Endothelial cell (in vitro differentiated cells): ENCODE results near the gene DPYSL5. TPM values are rescaled to one million over a fixed set of nuclear protein-coding genes. Genes with fewer than 3 reads are reported as not detected.

Experiments
- DNase-seq: peaks from one replicate; pipeline ENCODE4 v3.0.0; 2021; ENCODE audit warnings: low spot score
- H3K27ac Mint-ChIP-seq: one replicate; pipeline ENCODE4 v1.8.0; 2021; ENCODE audit warnings: mixed read lengths, inconsistent platforms; ENCODE audit not compliant: unreplicated experiment
- H3K27me3 Mint-ChIP-seq: one replicate; pipeline ENCODE4 v1.8.0; 2021; ENCODE audit warnings: mild to moderate bottlenecking, moderate library complexity, mixed read lengths, inconsistent platforms; ENCODE audit not compliant: unreplicated experiment
- H3K36me3 Mint-ChIP-seq: one replicate; pipeline ENCODE4 v1.8.0; 2021; ENCODE audit warnings: mild to moderate bottlenecking, low read depth, mixed read lengths, inconsistent platforms; ENCODE audit not compliant: unreplicated experiment
- H3K4me1 Mint-ChIP-seq: one replicate; pipeline ENCODE4 v1.8.0; 2021; ENCODE audit warnings: mild to moderate bottlenecking, mixed read lengths, inconsistent platforms; ENCODE audit not compliant: unreplicated experiment
- H3K4me3 Mint-ChIP-seq: one replicate; pipeline ENCODE4 v1.8.0; 2021; ENCODE audit warnings: mild to moderate bottlenecking, mixed read lengths, inconsistent platforms; ENCODE audit not compliant: unreplicated experiment
- H3K9me3 Mint-ChIP-seq: one replicate; pipeline ENCODE4 v1.8.0; 2021; ENCODE audit warnings: mixed read lengths, inconsistent platforms; ENCODE audit not compliant: unreplicated experiment
- total RNA-seq: library from RNA; stranded (reverse); fragmentation: NEBNext Ultra II Directional; extraction: Animal tissue kit (Norgen Biotek cat#: 25700); gene quantifications from one replicate; pipeline ENCODE4 v1.2.1, GENCODE V29; 2021; ENCODE audit not compliant: unreplicated experiment
- TF ChIP-seq, protein P1 (sequence below): fragments of 200-600 bp; sonication (generic); IDR thresholded peaks from one replicate; pipeline ENCODE4 v1.5.0; 2021; ENCODE audit warnings: antibody characterized with exemption; ENCODE audit not compliant: unreplicated experiment

DPYSL5 gene
- total RNA-seq, 1 donor from 2014 or later, result 0.23 TPM

GRCh38 chr2:26898480-26899078 is 50.6 kb downstream of the DPYSL5 start:
- H3K36me3 Mint-ChIP-seq, result no peaks in the 10 kb centered on the region
- H3K4me3 Mint-ChIP-seq, result no peak overlapping the region
- TF ChIP-seq, protein P1, sequence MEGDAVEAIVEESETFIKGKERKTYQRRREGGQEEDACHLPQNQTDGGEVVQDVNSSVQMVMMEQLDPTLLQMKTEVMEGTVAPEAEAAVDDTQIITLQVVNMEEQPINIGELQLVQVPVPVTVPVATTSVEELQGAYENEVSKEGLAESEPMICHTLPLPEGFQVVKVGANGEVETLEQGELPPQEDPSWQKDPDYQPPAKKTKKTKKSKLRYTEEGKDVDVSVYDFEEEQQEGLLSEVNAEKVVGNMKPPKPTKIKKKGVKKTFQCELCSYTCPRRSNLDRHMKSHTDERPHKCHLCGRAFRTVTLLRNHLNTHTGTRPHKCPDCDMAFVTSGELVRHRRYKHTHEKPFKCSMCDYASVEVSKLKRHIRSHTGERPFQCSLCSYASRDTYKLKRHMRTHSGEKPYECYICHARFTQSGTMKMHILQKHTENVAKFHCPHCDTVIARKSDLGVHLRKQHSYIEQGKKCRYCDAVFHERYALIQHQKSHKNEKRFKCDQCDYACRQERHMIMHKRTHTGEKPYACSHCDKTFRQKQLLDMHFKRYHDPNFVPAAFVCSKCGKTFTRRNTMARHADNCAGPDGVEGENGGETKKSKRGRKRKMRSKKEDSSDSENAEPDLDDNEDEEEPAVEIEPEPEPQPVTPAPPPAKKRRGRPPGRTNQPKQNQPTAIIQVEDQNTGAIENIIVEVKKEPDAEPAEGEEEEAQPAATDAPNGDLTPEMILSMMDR, result no peak
- H3K4me1 Mint-ChIP-seq, result peaks cover 4% of the 10 kb centered on the region
- H3K27ac Mint-ChIP-seq, result no peak overlapping the region
- DNase-seq, result no peak
- H3K9me3 Mint-ChIP-seq, result no peaks in the 10 kb centered on the region
- H3K27me3 Mint-ChIP-seq, result peaks cover 10% of the 10 kb centered on the region

DNA sequence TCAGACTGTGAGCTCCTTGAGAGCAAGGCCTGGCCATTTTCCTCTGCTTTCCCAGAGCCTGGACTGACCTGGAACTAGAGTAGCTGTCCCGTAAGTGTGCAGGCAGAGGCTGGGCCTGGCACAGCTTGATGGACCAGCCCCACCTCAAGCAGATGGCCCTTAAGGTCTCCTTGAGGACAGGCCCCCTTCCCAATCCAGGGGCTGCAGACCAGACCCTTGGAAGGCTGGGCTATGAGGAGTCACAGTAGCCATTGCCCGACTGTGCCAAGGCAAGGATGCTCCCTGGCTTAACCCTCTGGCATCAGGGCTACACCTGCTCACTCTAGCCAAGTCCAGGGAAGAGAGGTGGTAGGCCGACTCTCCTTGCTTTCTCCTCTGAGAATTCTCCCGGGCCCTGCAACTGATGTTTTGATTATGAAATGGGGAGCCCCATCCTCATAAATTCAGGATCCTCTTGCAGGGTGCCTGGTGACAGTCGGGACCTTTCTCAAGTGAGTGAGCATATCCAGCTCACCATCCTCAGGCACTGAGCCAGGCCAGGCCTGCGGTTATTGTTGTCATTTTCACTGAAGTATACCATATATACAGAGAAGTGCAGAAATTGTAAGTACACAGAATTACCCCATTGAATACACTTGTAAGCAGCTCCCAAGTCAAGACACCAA is 51.7 kb downstream of the DPYSL5 start:
- TF ChIP-seq, protein P1, result no peak
- Mint-ChIP-seq H3K36me3 (no peaks in the 10 kb centered on the region), H3K4me3 (no peak overlapping the region), H3K9me3 (no peaks in the 10 kb centered on the region), H3K27ac (no peak overlapping the region), H3K27me3 (peaks cover 7% of the 10 kb centered on the region), H3K4me1 (peaks cover 4% of the 10 kb centered on the region)
- no peak for DNase-seq

DNA sequence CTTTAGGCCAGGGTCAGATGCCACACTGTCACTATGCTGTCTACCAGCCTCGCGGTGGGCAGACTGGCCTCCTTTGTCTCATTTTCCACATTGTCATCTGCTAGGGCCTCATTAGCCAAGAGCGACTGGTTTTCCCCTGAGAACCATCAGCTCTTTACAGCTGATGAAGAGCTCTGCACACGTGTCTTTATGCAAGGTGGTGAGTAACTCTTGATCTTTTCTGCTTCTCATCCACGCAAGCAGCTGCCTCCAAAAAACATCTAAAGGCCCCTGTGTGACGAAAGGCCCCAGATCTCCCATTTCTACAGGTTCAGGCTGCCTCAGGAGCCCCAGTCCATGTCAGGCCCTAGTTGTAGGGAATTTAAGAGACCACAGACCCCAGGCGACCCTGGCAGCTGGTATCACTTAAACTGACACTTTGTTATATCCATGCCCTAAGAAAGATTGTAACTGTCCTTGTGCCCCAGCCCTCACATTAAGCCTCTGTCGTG is 52.9 kb downstream of the DPYSL5 start:
- H3K27ac Mint-ChIP-seq, result no peak overlapping the region
- H3K4me3 Mint-ChIP-seq, result no peak overlapping the region
- H3K9me3 Mint-ChIP-seq, result no peaks in the 10 kb centered on the region
- H3K4me1 Mint-ChIP-seq, result peaks cover 4% of the 10 kb centered on the region
- H3K36me3 Mint-ChIP-seq, result no peaks in the 10 kb centered on the region
- TF ChIP-seq, protein P1, result no peak
- peaks cover 11% of the 10 kb centered on the region for H3K27me3 Mint-ChIP-seq
- no peak for DNase-seq

DNA sequence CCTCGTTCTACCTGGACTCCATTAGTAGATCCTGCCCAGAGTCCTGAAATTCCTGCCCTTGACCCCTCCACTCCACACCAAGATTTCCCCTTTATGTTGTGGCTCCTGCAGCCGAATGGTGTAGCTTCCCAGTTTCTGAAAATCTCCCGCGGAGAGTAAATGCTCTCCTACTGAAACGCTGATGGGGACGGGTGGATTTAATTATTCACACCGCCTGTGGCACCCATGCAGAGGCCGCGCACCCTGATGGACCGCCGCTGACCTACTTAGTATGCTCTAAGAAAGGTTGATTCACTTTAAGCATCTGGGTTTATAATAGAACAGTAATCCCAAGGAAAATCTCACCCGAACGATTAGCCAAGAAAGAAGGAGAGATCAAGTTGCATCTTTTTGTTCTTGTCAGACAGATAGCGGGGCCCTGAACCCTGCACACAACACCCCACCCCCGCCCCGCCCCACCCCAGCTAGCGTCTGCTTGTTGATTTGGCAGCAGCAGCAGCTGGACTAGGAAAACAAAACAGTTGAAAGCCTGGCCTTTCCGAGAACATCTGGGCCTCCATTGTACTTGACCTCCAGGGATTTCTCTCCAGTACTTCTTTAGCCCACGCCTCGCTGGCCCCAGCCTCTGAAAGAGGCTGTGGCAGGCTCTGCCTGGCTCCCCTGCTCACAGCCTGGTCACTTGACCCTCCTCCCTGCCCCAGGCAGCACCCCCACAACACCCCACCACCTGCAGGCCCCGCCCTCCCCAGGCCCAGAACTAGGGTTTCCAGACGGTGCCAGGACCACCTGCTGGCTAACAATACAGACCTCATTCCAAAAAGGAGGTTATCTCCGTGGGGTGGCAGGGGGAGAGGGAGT is 53.6 kb downstream of the DPYSL5 start:
- H3K9me3 Mint-ChIP-seq, result no peaks in the 10 kb centered on the region
- no peak overlapping the region for H3K27ac Mint-ChIP-seq
- peaks cover 4% of the 10 kb centered on the region for H3K4me1 Mint-ChIP-seq
- no peak overlapping the region for H3K4me3 Mint-ChIP-seq
- DNase-seq, result no peak
- TF ChIP-seq, protein P1, result no peak
- H3K36me3 Mint-ChIP-seq, result no peaks in the 10 kb centered on the region
- H3K27me3 Mint-ChIP-seq, result peaks cover 11% of the 10 kb centered on the region
